ENCODE data around the gene TTBK1.

Gene TTBK1

DNA sequence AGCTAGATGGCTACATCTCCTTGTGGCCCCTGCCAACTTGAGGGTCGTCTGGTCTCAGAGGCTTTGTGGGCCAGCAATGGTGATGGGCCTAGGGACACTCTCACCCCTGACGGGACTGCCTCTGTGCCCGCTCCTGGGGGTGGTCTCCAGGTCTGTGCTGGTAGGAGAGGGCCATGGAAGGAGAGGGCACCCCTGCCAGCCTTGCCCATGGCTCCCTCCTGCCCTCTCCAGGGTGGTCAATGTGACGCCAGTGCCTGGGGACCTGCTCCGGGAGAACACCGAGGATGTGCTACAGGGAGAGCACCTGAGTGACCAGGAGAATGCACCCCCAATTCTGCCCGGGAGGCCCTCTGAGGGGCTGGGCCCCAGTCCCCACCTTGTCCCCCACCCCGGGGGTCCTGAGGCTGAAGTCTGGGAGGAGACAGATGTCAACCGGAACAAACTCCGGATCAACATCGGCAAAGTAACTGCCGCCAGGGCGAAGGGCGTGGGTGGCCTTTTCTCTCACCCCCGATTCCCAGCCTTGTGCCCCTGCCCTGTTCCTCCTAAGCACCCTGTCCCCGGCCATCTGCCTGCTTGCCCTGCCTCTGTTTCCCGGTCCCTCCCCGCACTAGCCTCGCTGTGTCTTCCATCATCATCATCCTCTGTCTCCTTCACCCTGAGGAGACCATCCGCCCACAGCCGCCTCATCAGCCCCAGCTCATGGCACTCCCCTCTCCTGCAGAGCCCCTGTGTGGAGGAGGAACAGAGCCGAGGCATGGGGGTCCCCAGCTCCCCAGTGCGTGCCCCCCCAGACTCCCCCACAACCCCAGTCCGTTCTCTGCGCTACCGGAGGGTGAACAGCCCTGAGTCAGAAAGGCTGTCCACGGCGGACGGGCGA, 15.8 kb downstream of the TTBK1 start:
- Histone ChIP-seq H2AK5ac (ENCODE audit: low read length) (no peak overlapping the region), H3K14ac (ENCODE audit: low read length) (no peak overlapping the region), H3K18ac (ENCODE audit: low read length) (no peak overlapping the region), H4K91ac (ENCODE audit: low read depth, low read length) (no peak overlapping the region), H3K4me3 (ENCODE audit: low read depth, low read length) (no peak overlapping the region), H3K23ac (ENCODE audit: low read length) (no peak overlapping the region), H3K4me1 (ENCODE audit: control insufficient read depth in 1 of 2, insufficient read depth in 2 of 2, low read length in 2 of 2) (no peaks in the 10 kb centered on the region), H3K27me3 (ENCODE audit: insufficient read depth, low read length) (no peaks in the 10 kb centered on the region), H3K36me3 (ENCODE audit: control insufficient read depth in 1 of 2, insufficient read depth in 2 of 2, low read length in 2 of 2) (no peaks in the 10 kb centered on the region), H3K9me3 (ENCODE audit: insufficient read depth, low read depth, low read length) (no peaks in the 10 kb centered on the region), H2AFZ (ENCODE audit: insufficient read depth, low read length, poor library complexity) (no peak overlapping the region), H4K8ac (ENCODE audit: low read depth, low read length) (no peak overlapping the region), H2BK12ac (ENCODE audit: low read length) (no peak overlapping the region), H2BK120ac (ENCODE audit: insufficient read depth, low read length, poor library complexity) (no peak overlapping the region), H3K9ac (ENCODE audit: low read length) (no peak overlapping the region), H2BK5ac (ENCODE audit: low read depth, low read length, poor library complexity) (no peak overlapping the region), H3K79me2 (ENCODE audit: control insufficient read depth, insufficient read depth, low read length, poor library complexity) (no peaks in the 10 kb centered on the region), H3K4ac (ENCODE audit: low read depth, low read length) (no peak overlapping the region), H3K79me1 (ENCODE audit: low read length) (no peaks in the 10 kb centered on the region), H4K12ac (ENCODE audit: low read depth, low read length) (no peak overlapping the region), H3K4me2 (ENCODE audit: low read length) (no peak overlapping the region), H3K27ac (ENCODE audit: low read depth, low read length) (no peak overlapping the region)
- no peak for DNase-seq
- no CpG with 5 or more reads among the region's 30 CpGs for WGBS (ENCODE audit: extremely low coverage, insufficient coverage, insufficient read length)

DNA sequence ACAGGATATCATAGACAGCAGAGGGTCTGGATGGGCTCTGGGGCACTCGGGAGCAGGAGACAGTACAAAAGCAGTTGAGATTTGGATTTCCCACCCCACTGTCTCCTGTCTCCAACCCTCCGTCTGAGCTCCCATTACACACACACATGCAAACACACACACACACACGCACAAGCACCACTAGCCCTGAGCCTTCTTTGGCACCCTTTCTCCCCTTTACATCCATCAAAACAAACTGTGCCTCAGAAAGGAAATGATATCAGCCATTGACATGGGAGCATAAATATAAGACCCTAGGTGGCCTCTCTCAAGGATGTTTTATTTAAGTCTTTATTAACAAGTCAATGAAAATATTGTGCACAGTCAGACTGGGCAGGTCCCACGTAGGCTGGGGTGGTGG, 17.5 kb downstream of the TTBK1 start:
- Histone ChIP-seq H3K4me3 (ENCODE audit: low read depth, low read length) (no peak overlapping the region), H3K18ac (ENCODE audit: low read length) (no peak overlapping the region), H3K4me1 (ENCODE audit: control insufficient read depth in 1 of 2, insufficient read depth in 2 of 2, low read length in 2 of 2) (no peaks in the 10 kb centered on the region), H4K12ac (ENCODE audit: low read depth, low read length) (no peak overlapping the region), H3K4ac (ENCODE audit: low read depth, low read length) (no peak overlapping the region), H3K23ac (ENCODE audit: low read length) (no peak overlapping the region), H3K4me2 (ENCODE audit: low read length) (no peak overlapping the region), H3K36me3 (ENCODE audit: control insufficient read depth in 1 of 2, insufficient read depth in 2 of 2, low read length in 2 of 2) (no peaks in the 10 kb centered on the region), H3K27me3 (ENCODE audit: insufficient read depth, low read length) (no peaks in the 10 kb centered on the region), H3K14ac (ENCODE audit: low read length) (no peak overlapping the region), H3K9me3 (ENCODE audit: insufficient read depth, low read depth, low read length) (no peaks in the 10 kb centered on the region), H3K27ac (ENCODE audit: low read depth, low read length) (no peak overlapping the region), H3K9ac (ENCODE audit: low read length) (no peak overlapping the region), H4K8ac (ENCODE audit: low read depth, low read length) (no peak overlapping the region), H2AFZ (ENCODE audit: insufficient read depth, low read length, poor library complexity) (no peak overlapping the region), H2BK5ac (ENCODE audit: low read depth, low read length, poor library complexity) (no peak overlapping the region), H2BK120ac (ENCODE audit: insufficient read depth, low read length, poor library complexity) (no peak overlapping the region), H2BK12ac (ENCODE audit: low read length) (no peak overlapping the region), H3K79me1 (ENCODE audit: low read length) (no peaks in the 10 kb centered on the region), H2AK5ac (ENCODE audit: low read length) (no peak overlapping the region), H3K79me2 (ENCODE audit: control insufficient read depth, insufficient read depth, low read length, poor library complexity) (no peaks in the 10 kb centered on the region), H4K91ac (ENCODE audit: low read depth, low read length) (no peak overlapping the region)
- WGBS (ENCODE audit: extremely low coverage, insufficient coverage, insufficient read length) = no CpG with 5 or more reads among the region's 4 CpGs
- DNase-seq = no peak

DNA sequence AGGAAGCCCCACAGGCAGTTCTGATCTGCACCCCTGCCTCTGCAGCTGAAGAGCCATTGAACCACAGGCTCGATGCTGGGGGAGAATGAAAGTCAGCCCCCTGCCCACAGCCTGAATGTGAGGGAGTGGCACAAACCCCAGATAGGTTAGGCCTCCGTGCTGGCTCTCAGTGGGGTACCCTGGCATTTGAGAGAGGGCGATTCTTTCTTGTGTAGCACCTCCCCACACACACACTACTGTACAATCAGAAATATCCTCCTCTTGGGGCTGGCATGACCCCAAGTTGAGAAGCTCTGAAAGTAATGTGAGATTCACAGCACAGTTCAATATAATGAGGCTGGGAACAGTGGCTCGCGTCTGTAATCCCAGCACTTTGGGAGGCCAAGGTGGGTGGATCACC, 17.9 kb downstream of the TTBK1 start:
- H3K18ac ChIP-seq (ENCODE audit: low read length) = no peak overlapping the region
- no peak overlapping the region for H4K12ac ChIP-seq (ENCODE audit: low read depth, low read length)
- no peak overlapping the region for H3K4me2 ChIP-seq (ENCODE audit: low read length)
- no CpG with 5 or more reads among the region's 5 CpGs for WGBS (ENCODE audit: extremely low coverage, insufficient coverage, insufficient read length)
- no peak overlapping the region for H3K14ac ChIP-seq (ENCODE audit: low read length)
- H4K91ac ChIP-seq (ENCODE audit: low read depth, low read length) = no peak overlapping the region
- H3K36me3 ChIP-seq (ENCODE audit: control insufficient read depth in 1 of 2, insufficient read depth in 2 of 2, low read length in 2 of 2) = no peaks in the 10 kb centered on the region
- H2AFZ ChIP-seq (ENCODE audit: insufficient read depth, low read length, poor library complexity) = no peak overlapping the region
- no peak overlapping the region for H3K9ac ChIP-seq (ENCODE audit: low read length)
- H3K9me3 ChIP-seq (ENCODE audit: insufficient read depth, low read depth, low read length) = no peaks in the 10 kb centered on the region
- no peaks in the 10 kb centered on the region for H3K4me1 ChIP-seq (ENCODE audit: control insufficient read depth in 1 of 2, insufficient read depth in 2 of 2, low read length in 2 of 2)
- no peaks in the 10 kb centered on the region for H3K27me3 ChIP-seq (ENCODE audit: insufficient read depth, low read length)
- H3K23ac ChIP-seq (ENCODE audit: low read length) = no peak overlapping the region
- H3K79me1 ChIP-seq (ENCODE audit: low read length) = no peaks in the 10 kb centered on the region
- no peak overlapping the region for H3K4me3 ChIP-seq (ENCODE audit: low read depth, low read length)
- no peak overlapping the region for H2AK5ac ChIP-seq (ENCODE audit: low read length)
- H3K79me2 ChIP-seq (ENCODE audit: control insufficient read depth, insufficient read depth, low read length, poor library complexity) = no peaks in the 10 kb centered on the region
- H3K4ac ChIP-seq (ENCODE audit: low read depth, low read length) = no peak overlapping the region
- H2BK5ac ChIP-seq (ENCODE audit: low read depth, low read length, poor library complexity) = no peak overlapping the region
- no peak overlapping the region for H2BK12ac ChIP-seq (ENCODE audit: low read length)
- DNase-seq = no peak
- H2BK120ac ChIP-seq (ENCODE audit: insufficient read depth, low read length, poor library complexity) = no peak overlapping the region
- no peak overlapping the region for H4K8ac ChIP-seq (ENCODE audit: low read depth, low read length)
- no peak overlapping the region for H3K27ac ChIP-seq (ENCODE audit: low read depth, low read length)

DNA sequence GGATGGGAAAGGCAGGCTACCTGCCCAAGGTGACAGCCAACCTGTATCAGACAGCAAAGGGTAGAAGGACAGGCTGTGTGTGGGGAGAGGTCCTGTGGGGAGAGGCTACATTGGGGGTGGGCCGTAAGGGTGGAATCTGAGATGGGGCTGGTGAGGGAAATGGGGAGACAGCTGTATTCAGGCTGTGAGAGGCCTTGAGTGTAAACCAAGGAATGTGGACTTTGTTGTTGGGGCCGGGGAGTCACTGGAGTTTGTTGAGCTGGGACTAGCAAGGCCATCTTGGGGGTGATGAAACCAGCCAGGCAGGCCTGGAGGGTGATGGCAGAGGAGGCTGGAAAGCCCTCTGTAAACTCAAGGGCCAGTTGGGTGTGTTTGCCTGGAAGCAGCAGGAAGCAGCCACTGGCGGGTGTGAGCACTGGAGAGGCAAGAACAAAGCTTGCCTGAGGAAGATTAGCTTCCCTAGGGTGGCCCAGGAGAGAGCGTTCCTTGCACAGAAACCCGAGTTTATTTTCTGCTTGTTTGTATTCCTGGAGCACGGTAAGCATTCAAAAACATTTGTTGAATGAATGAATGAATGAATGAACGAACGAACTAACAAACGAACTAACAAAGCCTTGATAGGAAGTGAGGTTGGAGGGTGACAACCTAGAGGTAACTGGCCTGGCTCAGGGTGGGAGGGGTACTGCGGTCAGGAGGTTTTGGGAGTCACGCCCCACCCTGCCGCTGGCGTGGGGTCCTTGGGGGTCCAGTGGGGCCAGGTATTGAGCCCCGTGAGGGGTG, 18.9 kb downstream of the TTBK1 start:
- Histone ChIP-seq H4K8ac (ENCODE audit: low read depth, low read length) (no peak overlapping the region), H3K79me2 (ENCODE audit: control insufficient read depth, insufficient read depth, low read length, poor library complexity) (no peaks in the 10 kb centered on the region), H3K4ac (ENCODE audit: low read depth, low read length) (no peak overlapping the region), H3K23ac (ENCODE audit: low read length) (no peak overlapping the region), H2AK5ac (ENCODE audit: low read length) (no peak overlapping the region), H3K9me3 (ENCODE audit: insufficient read depth, low read depth, low read length) (no peaks in the 10 kb centered on the region), H4K91ac (ENCODE audit: low read depth, low read length) (no peak overlapping the region), H3K36me3 (ENCODE audit: control insufficient read depth in 1 of 2, insufficient read depth in 2 of 2, low read length in 2 of 2) (no peaks in the 10 kb centered on the region), H3K79me1 (ENCODE audit: low read length) (no peaks in the 10 kb centered on the region), H3K27me3 (ENCODE audit: insufficient read depth, low read length) (no peaks in the 10 kb centered on the region), H2BK5ac (ENCODE audit: low read depth, low read length, poor library complexity) (no peak overlapping the region), H3K4me1 (ENCODE audit: control insufficient read depth in 1 of 2, insufficient read depth in 2 of 2, low read length in 2 of 2) (no peaks in the 10 kb centered on the region), H2AFZ (ENCODE audit: insufficient read depth, low read length, poor library complexity) (no peak overlapping the region), H3K27ac (ENCODE audit: low read depth, low read length) (no peak overlapping the region), H3K4me2 (ENCODE audit: low read length) (no peak overlapping the region), H3K4me3 (ENCODE audit: low read depth, low read length) (no peak overlapping the region), H3K14ac (ENCODE audit: low read length) (no peak overlapping the region), H3K18ac (ENCODE audit: low read length) (no peak overlapping the region), H3K9ac (ENCODE audit: low read length) (no peak overlapping the region), H4K12ac (ENCODE audit: low read depth, low read length) (no peak overlapping the region), H2BK120ac (ENCODE audit: insufficient read depth, low read length, poor library complexity) (no peak overlapping the region), H2BK12ac (ENCODE audit: low read length) (no peak overlapping the region)
- no peak for DNase-seq
- WGBS (ENCODE audit: extremely low coverage, insufficient coverage, insufficient read length) = no CpG with 5 or more reads among the region's 14 CpGs

All from trophoblast cell (in vitro differentiated cells and primary cell).